Measurements from ENCODE around the gene CS.
A peak's percentile ranks its signal among the peaks of the same experiment; 100 is the strongest.

CS gene

DNA sequence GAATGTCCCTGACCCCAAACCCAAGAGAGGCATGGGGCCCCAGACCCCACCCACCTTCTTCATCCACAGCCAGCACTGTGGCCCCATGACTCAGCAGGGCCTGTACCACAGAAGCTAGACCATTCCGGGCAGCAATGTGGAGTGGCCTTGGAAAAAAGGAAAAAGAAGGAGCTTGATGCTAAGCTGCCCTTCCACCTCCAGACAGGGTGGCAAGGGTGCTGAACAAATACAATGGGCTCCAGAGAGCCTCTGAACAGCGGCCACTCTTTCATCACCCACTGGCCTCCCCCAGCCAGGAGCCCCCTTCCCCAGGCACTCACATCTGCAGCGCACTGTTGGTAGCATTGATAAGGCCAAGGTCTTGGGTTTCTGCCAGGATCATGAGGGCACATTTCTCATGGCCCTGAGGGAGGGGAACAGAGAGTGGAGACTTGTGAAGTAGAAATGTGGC is 56.4 kb downstream of the CS start:
- Histone ChIP-seq H2BK15ac (replicated peaks; ENCODE audit: low read depth) (no peak overlapping the region), H3K4ac (ENCODE audit: low read depth, low read length) (no peak overlapping the region), H3K79me2 (ENCODE audit: control insufficient read depth, insufficient read depth, low read length) (no peaks in the 10 kb centered on the region), H3K18ac (ENCODE audit: low read length) (no peak overlapping the region), H3K27ac (ENCODE audit: low read depth, low read length) (no peak overlapping the region), H3K4me1 (ENCODE audit: control insufficient read depth, low read depth, low read length) (no peaks in the 10 kb centered on the region), H2BK5ac (ENCODE audit: low read length) (no peak overlapping the region), H4K5ac (ENCODE audit: low read length) (no peak overlapping the region), H3K27me3 (ENCODE audit: insufficient read depth, low read length, poor library complexity) (no peaks in the 10 kb centered on the region), H2BK120ac (ENCODE audit: low read depth, low read length) (no peak overlapping the region), H3K36me3 (ENCODE audit: control insufficient read depth, insufficient read depth, low read length) (peaks cover 31% of the 10 kb centered on the region), H4K8ac (ENCODE audit: low read depth, low read length) (no peak overlapping the region), H3K9ac (ENCODE audit: low read length) (no peak overlapping the region), H3K23ac (ENCODE audit: low read length) (no peak overlapping the region), H3K56ac (ENCODE audit: low read length) (no peak overlapping the region), H2AK5ac (ENCODE audit: low read length) (no peak overlapping the region), H3K79me1 (ENCODE audit: low read length) (no peaks in the 10 kb centered on the region), H3K4me3 (ENCODE audit: low read length) (no peak overlapping the region), H3K4me2 (ENCODE audit: low read length) (no peak overlapping the region)
- WGBS (ENCODE audit: extremely low coverage, insufficient coverage, low lambda C conversion rate) = no CpG with 5 or more reads among the region's 3 CpGs
- DNase-seq = no peak

DNA sequence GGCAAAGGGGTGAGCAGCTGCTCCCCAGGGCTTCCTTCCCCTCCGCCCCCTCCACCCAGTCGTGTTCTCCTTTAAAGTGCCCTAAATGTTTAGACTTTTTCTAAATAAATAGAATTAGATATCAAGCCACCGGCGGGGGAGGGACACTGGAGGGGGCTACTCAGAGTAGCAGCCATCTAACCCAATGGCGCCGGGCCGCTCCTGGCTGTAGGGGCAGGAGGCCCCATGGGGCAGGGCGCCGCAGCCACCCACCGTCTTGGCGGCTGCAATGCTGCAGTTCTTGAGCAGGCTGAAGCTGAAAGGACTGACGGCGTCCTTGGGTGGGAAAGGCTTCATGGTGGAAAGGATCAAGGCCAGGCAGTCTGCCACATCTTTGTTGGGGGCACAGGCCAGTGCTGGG is 57.1 kb downstream of the CS start:
- H3K4me2 ChIP-seq (ENCODE audit: low read length) = no peak overlapping the region
- no peak overlapping the region for H3K56ac ChIP-seq (ENCODE audit: low read length)
- H3K23ac ChIP-seq (ENCODE audit: low read length) = no peak overlapping the region
- no peak overlapping the region for H3K4me3 ChIP-seq (ENCODE audit: low read length)
- H2AK5ac ChIP-seq (ENCODE audit: low read length) = no peak overlapping the region
- no peaks in the 10 kb centered on the region for H3K79me1 ChIP-seq (ENCODE audit: low read length)
- peaks cover 25% of the 10 kb centered on the region for H3K36me3 ChIP-seq (ENCODE audit: control insufficient read depth, insufficient read depth, low read length)
- no peak overlapping the region for H3K18ac ChIP-seq (ENCODE audit: low read length)
- H3K27ac ChIP-seq (ENCODE audit: low read depth, low read length) = no peak overlapping the region
- no peak overlapping the region for H4K5ac ChIP-seq (ENCODE audit: low read length)
- no peak overlapping the region for H2BK5ac ChIP-seq (ENCODE audit: low read length)
- no peaks in the 10 kb centered on the region for H3K79me2 ChIP-seq (ENCODE audit: control insufficient read depth, insufficient read depth, low read length)
- no peak overlapping the region for H2BK15ac ChIP-seq (replicated peaks; ENCODE audit: low read depth)
- DNase-seq = no peak
- no peak overlapping the region for H3K4ac ChIP-seq (ENCODE audit: low read depth, low read length)
- no peaks in the 10 kb centered on the region for H3K4me1 ChIP-seq (ENCODE audit: control insufficient read depth, low read depth, low read length)
- WGBS (ENCODE audit: extremely low coverage, insufficient coverage, low lambda C conversion rate) = no CpG with 5 or more reads among the region's 13 CpGs
- no peak overlapping the region for H2BK120ac ChIP-seq (ENCODE audit: low read depth, low read length)
- H3K27me3 ChIP-seq (ENCODE audit: insufficient read depth, low read length, poor library complexity) = no peaks in the 10 kb centered on the region
- H3K9ac ChIP-seq (ENCODE audit: low read length) = no peak overlapping the region
- no peak overlapping the region for H4K8ac ChIP-seq (ENCODE audit: low read depth, low read length)

DNA sequence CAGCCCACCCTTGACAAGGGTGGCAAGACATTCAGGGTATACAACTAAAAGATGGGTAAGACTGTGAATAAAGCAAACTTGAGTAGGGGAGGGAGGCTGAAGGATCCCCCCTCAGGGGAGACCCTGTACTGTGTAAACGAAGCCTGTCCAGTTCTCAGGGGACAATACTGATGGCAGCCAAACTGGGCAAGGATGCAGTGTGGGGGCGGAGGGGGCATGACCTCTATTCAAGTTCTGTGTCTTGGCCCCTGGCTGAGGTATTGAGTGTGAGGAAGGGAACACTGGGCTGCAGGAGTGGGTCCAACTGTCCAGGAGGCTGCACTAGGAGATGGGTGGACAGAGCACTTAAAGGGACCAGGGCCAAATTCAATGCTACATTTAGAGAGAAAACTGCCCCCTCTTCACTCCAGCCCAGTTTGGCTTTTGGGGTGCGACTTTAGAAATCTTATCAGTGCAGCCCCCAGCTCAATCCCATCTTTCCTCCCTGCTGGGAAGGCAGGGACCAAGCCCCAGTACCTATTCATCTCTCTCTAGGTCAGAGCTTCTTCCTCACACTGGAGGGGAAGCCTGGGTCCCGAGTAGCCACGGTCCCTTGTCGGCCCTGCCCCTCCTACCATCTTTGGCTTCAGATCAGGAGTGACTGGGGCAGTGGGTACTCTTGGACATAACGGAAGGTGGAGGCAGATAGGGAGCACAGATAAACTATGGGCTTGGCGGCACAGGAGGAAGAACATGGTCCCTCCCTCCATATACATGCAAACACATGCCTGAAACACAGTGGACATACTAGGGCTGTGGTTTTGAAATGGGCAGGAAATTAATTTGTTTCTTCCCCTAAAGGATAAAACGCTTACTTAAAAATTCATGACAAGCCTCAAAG is 58.5 kb downstream of the CS start:
- no CpG with 5 or more reads among the region's 9 CpGs for WGBS (ENCODE audit: extremely low coverage, insufficient coverage, low lambda C conversion rate)
- Histone ChIP-seq H3K36me3 (ENCODE audit: control insufficient read depth, insufficient read depth, low read length) (peaks cover 21% of the 10 kb centered on the region), H3K4ac (ENCODE audit: low read depth, low read length) (no peak overlapping the region), H3K23ac (ENCODE audit: low read length) (no peak overlapping the region), H3K79me1 (ENCODE audit: low read length) (no peaks in the 10 kb centered on the region), H2BK120ac (ENCODE audit: low read depth, low read length) (no peak overlapping the region), H3K4me1 (ENCODE audit: control insufficient read depth, low read depth, low read length) (no peaks in the 10 kb centered on the region), H4K8ac (ENCODE audit: low read depth, low read length) (no peak overlapping the region), H2AK5ac (ENCODE audit: low read length) (no peak overlapping the region), H3K79me2 (ENCODE audit: control insufficient read depth, insufficient read depth, low read length) (no peaks in the 10 kb centered on the region), H3K4me2 (ENCODE audit: low read length) (no peak overlapping the region), H3K18ac (ENCODE audit: low read length) (no peak overlapping the region), H3K56ac (ENCODE audit: low read length) (no peak overlapping the region), H3K27ac (ENCODE audit: low read depth, low read length) (no peak overlapping the region), H2BK15ac (replicated peaks; ENCODE audit: low read depth) (no peak overlapping the region), H3K27me3 (ENCODE audit: insufficient read depth, low read length, poor library complexity) (no peaks in the 10 kb centered on the region), H3K4me3 (ENCODE audit: low read length) (no peak overlapping the region), H3K9ac (ENCODE audit: low read length) (no peak overlapping the region), H4K5ac (ENCODE audit: low read length) (no peak overlapping the region), H2BK5ac (ENCODE audit: low read length) (no peak overlapping the region)
- DNase-seq = no peak

DNA sequence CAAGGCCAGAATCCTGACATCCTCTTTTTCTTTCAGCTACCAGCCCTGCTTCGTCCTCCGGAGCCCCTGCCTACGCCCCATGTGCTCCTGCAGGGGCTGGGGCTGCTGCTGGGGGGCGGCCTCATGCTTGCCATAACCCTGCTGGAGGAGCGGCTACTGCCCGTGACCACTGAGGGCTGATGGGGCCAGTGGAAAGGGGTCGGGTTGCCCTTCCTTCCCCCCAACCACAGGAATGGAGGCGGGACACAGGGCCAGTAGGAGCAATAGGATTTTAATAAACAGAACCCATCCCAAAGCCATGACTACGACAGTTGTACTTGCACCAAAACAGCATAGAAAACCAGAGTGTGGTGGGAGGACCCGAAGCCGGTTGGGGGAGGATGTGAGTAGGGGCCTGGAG is 62.6 kb downstream of the CS start:
- no peak overlapping the region for H3K27ac ChIP-seq (ENCODE audit: low read depth, low read length)
- no peak overlapping the region for H3K4ac ChIP-seq (ENCODE audit: low read depth, low read length)
- H3K79me1 ChIP-seq (ENCODE audit: low read length) = no peaks in the 10 kb centered on the region
- no peak overlapping the region for H2BK5ac ChIP-seq (ENCODE audit: low read length)
- no peak overlapping the region for H3K18ac ChIP-seq (ENCODE audit: low read length)
- H3K36me3 ChIP-seq (ENCODE audit: control insufficient read depth, insufficient read depth, low read length) = no peaks in the 10 kb centered on the region
- H3K27me3 ChIP-seq (ENCODE audit: insufficient read depth, low read length, poor library complexity) = no peaks in the 10 kb centered on the region
- DNase-seq = peak; percentile 23
- no peaks in the 10 kb centered on the region for H3K79me2 ChIP-seq (ENCODE audit: control insufficient read depth, insufficient read depth, low read length)
- no peaks in the 10 kb centered on the region for H3K4me1 ChIP-seq (ENCODE audit: control insufficient read depth, low read depth, low read length)
- no peak overlapping the region for H2AK5ac ChIP-seq (ENCODE audit: low read length)
- no CpG with 5 or more reads among the region's 11 CpGs for WGBS (ENCODE audit: extremely low coverage, insufficient coverage, low lambda C conversion rate)
- no peak overlapping the region for H2BK15ac ChIP-seq (replicated peaks; ENCODE audit: low read depth)
- H3K4me2 ChIP-seq (ENCODE audit: low read length) = no peak overlapping the region
- no peak overlapping the region for H4K5ac ChIP-seq (ENCODE audit: low read length)
- H3K9ac ChIP-seq (ENCODE audit: low read length) = no peak overlapping the region
- H3K23ac ChIP-seq (ENCODE audit: low read length) = no peak overlapping the region
- H4K8ac ChIP-seq (ENCODE audit: low read depth, low read length) = no peak overlapping the region
- no peak overlapping the region for H3K56ac ChIP-seq (ENCODE audit: low read length)
- no peak overlapping the region for H3K4me3 ChIP-seq (ENCODE audit: low read length)
- no peak overlapping the region for H2BK120ac ChIP-seq (ENCODE audit: low read depth, low read length)

DNA sequence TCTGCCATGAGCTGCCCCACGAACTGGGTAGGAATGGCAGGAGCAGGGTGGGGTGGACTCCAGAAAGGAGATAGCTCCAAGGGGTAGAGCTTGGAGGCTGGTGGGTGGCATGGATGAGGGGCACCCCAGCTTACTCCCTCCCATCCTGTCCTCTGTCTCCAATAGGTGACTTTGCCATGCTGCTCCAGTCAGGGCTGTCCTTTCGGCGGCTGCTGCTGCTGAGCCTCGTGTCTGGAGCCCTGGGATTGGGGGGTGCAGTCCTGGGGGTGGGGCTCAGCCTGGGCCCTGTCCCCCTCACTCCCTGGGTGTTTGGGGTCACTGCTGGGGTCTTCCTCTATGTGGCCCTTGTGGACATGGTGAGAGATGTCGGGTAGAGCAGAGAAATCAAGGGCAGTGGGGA is 63.1 kb downstream of the CS start:
- no peak overlapping the region for H3K18ac ChIP-seq (ENCODE audit: low read length)
- H3K79me1 ChIP-seq (ENCODE audit: low read length) = no peaks in the 10 kb centered on the region
- no peaks in the 10 kb centered on the region for H3K36me3 ChIP-seq (ENCODE audit: control insufficient read depth, insufficient read depth, low read length)
- H3K23ac ChIP-seq (ENCODE audit: low read length) = no peak overlapping the region
- no peak overlapping the region for H3K27ac ChIP-seq (ENCODE audit: low read depth, low read length)
- H3K9ac ChIP-seq (ENCODE audit: low read length) = no peak overlapping the region
- H2BK5ac ChIP-seq (ENCODE audit: low read length) = no peak overlapping the region
- WGBS (ENCODE audit: extremely low coverage, insufficient coverage, low lambda C conversion rate) = no CpG with 5 or more reads among the region's 5 CpGs
- H3K56ac ChIP-seq (ENCODE audit: low read length) = no peak overlapping the region
- H2BK120ac ChIP-seq (ENCODE audit: low read depth, low read length) = no peak overlapping the region
- H2AK5ac ChIP-seq (ENCODE audit: low read length) = no peak overlapping the region
- no peak overlapping the region for H4K5ac ChIP-seq (ENCODE audit: low read length)
- no peak for DNase-seq
- no peak overlapping the region for H2BK15ac ChIP-seq (replicated peaks; ENCODE audit: low read depth)
- no peak overlapping the region for H3K4me2 ChIP-seq (ENCODE audit: low read length)
- no peaks in the 10 kb centered on the region for H3K4me1 ChIP-seq (ENCODE audit: control insufficient read depth, low read depth, low read length)
- H3K4ac ChIP-seq (ENCODE audit: low read depth, low read length) = no peak overlapping the region
- H3K4me3 ChIP-seq (ENCODE audit: low read length) = no peak overlapping the region
- H4K8ac ChIP-seq (ENCODE audit: low read depth, low read length) = no peak overlapping the region
- no peaks in the 10 kb centered on the region for H3K79me2 ChIP-seq (ENCODE audit: control insufficient read depth, insufficient read depth, low read length)
- no peaks in the 10 kb centered on the region for H3K27me3 ChIP-seq (ENCODE audit: insufficient read depth, low read length, poor library complexity)

DNA sequence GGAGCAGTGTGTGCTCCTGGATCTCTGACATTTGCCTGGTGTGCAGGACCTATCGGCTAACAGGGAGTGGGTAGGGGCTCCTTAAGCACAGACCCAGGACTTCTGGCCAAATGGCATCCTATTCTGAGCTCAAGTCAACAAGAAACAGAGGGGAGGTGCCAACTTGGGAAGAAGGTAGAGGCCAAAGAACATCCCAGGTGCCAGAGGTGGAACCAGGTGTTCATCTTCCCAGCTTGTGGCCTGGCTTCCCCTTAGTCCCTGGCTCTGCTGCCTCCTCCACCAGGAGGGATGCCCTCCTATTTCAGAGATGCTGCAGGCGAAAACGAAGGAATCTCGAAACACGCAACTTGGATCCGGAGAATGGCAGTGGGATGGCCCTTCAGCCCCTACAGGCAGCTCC is 64.0 kb downstream of the CS start:
- WGBS (ENCODE audit: extremely low coverage, insufficient coverage, low lambda C conversion rate) = no CpG with 5 or more reads among the region's 6 CpGs
- Histone ChIP-seq H3K27me3 (ENCODE audit: insufficient read depth, low read length, poor library complexity) (no peaks in the 10 kb centered on the region), H3K36me3 (ENCODE audit: control insufficient read depth, insufficient read depth, low read length) (no peaks in the 10 kb centered on the region), H2BK120ac (ENCODE audit: low read depth, low read length) (no peak overlapping the region), H3K9ac (ENCODE audit: low read length) (no peak overlapping the region), H3K79me1 (ENCODE audit: low read length) (no peaks in the 10 kb centered on the region), H3K56ac (ENCODE audit: low read length) (no peak overlapping the region), H2BK5ac (ENCODE audit: low read length) (no peak overlapping the region), H4K5ac (ENCODE audit: low read length) (no peak overlapping the region), H3K4me3 (ENCODE audit: low read length) (no peak overlapping the region), H3K27ac (ENCODE audit: low read depth, low read length) (no peak overlapping the region), H3K23ac (ENCODE audit: low read length) (no peak overlapping the region), H3K4me2 (ENCODE audit: low read length) (no peak overlapping the region), H3K18ac (ENCODE audit: low read length) (no peak overlapping the region), H2BK15ac (replicated peaks; ENCODE audit: low read depth) (no peak overlapping the region), H2AK5ac (ENCODE audit: low read length) (no peak overlapping the region), H3K4ac (ENCODE audit: low read depth, low read length) (no peak overlapping the region), H3K4me1 (ENCODE audit: control insufficient read depth, low read depth, low read length) (no peaks in the 10 kb centered on the region), H4K8ac (ENCODE audit: low read depth, low read length) (no peak overlapping the region), H3K79me2 (ENCODE audit: control insufficient read depth, insufficient read depth, low read length) (no peaks in the 10 kb centered on the region)
- DNase-seq = no peak
